Calu3 (cell line): ENCODE results near the gene COL9A3. TPM values are rescaled to one million over a fixed set of nuclear protein-coding genes. Genes with fewer than 3 reads are reported as not detected.
A peak's percentile ranks its signal among the peaks of the same experiment; 100 is the strongest.

ENCODE experiments used
- BruUV-seq: library from RNA; stranded (reverse); fragments of 400-500 nt; replicated peaks from 2 replicates; lab custom pipeline; 2021; lab: Mats Ljungman, UMichigan
- CTCF ChIA-PET: fragments of 300-600 bp; sonication (Branson Sonifier 250); formaldehyde crosslinking; loops from one replicate; lab custom pipeline; 2022; ENCODE audit warnings: antibody characterized with exemption; lab: Charles Lee
- DNase-seq: peaks from one replicate; pipeline ENCODE4 v3.0.0; 2022
- H3K27ac Mint-ChIP-seq: one replicate; pipeline ENCODE4 v1.8.0; 2022; ENCODE audit warnings: mixed read lengths; ENCODE audit not compliant: unreplicated experiment
- H3K27me3 Mint-ChIP-seq: one replicate; pipeline ENCODE4 v1.8.0; 2022; ENCODE audit warnings: mixed read lengths; ENCODE audit not compliant: unreplicated experiment
- H3K36me3 Mint-ChIP-seq: one replicate; pipeline ENCODE4 v1.8.0; 2022; ENCODE audit warnings: mild to moderate bottlenecking, moderate library complexity, mixed read lengths; ENCODE audit not compliant: insufficient read depth, unreplicated experiment
- H3K4me1 Mint-ChIP-seq: one replicate; pipeline ENCODE4 v1.8.0; 2022; ENCODE audit warnings: mild to moderate bottlenecking, low read depth, mixed read lengths; ENCODE audit not compliant: unreplicated experiment
- H3K4me3 Mint-ChIP-seq: one replicate; pipeline ENCODE4 v1.8.0; 2022; ENCODE audit warnings: mild to moderate bottlenecking, low read depth, moderate library complexity, mixed read lengths; ENCODE audit not compliant: unreplicated experiment
- H3K9me3 Mint-ChIP-seq: one replicate; pipeline ENCODE4 v1.8.0; 2022; ENCODE audit warnings: low read depth, mixed read lengths; ENCODE audit not compliant: unreplicated experiment
- intact Hi-C: fragments of 100-400 bp; cut with micrococcal nuclease; formaldehyde crosslinking; loops from one replicate; pipeline ENCODE4 v1.10.0; 2022; ENCODE audit not compliant: unreplicated experiment
- total RNA-seq: library from RNA; stranded (reverse); gene quantifications from 2 replicates; pipeline ENCODE4 v1.2.3, GENCODE V29; 2022
- TF ChIP-seq, protein P1 (sequence below): fragments of 200-600 bp; IDR thresholded peaks from one replicate; pipeline ENCODE4 v1.8.0; 2022; ENCODE audit warnings: antibody characterized with exemption; ENCODE audit not compliant: unreplicated experiment

Gene COL9A3
- total RNA-seq, 1 experiment from 2014 or later: 2.7 TPM

DNA sequence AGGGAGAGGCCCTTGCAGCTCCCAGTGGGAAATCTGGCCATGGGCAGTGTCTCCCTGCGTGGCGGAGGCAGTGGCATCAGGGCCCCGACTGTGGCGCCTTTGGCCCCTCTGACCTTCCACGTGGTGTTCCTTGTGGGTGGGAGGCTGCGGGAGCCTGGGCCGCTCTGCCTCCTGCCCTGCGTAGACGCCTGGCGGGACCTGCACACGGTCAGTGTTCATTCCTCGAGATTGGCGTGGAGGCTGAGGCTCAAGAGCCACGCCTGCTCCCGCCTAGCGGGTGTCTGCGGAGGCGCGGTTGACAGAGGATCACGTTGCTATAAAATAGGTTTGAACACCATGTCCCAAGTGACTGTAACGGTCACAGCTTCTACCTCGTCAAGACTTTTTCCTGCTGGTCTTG lies 14.0 kb downstream of the COL9A3 start:
- Mint-ChIP-seq H3K27ac (no peak overlapping the region), H3K9me3 (no peaks in the 10 kb centered on the region), H3K27me3 (peaks cover 13% of the 10 kb centered on the region), H3K36me3 (peaks cover 8% of the 10 kb centered on the region), H3K4me3 (peak overlapping the region; percentile 55), H3K4me1 (peaks cover 22% of the 10 kb centered on the region)
- CTCF ChIA-PET: interaction anchor here (0.9 to 1.5 kb wide), 3 partner anchors 8 to 31 kb away, joined by 3 to 6 read pairs (median 3); partner anchors contain the start of gene TCFL5
- TF ChIP-seq, protein P1, sequence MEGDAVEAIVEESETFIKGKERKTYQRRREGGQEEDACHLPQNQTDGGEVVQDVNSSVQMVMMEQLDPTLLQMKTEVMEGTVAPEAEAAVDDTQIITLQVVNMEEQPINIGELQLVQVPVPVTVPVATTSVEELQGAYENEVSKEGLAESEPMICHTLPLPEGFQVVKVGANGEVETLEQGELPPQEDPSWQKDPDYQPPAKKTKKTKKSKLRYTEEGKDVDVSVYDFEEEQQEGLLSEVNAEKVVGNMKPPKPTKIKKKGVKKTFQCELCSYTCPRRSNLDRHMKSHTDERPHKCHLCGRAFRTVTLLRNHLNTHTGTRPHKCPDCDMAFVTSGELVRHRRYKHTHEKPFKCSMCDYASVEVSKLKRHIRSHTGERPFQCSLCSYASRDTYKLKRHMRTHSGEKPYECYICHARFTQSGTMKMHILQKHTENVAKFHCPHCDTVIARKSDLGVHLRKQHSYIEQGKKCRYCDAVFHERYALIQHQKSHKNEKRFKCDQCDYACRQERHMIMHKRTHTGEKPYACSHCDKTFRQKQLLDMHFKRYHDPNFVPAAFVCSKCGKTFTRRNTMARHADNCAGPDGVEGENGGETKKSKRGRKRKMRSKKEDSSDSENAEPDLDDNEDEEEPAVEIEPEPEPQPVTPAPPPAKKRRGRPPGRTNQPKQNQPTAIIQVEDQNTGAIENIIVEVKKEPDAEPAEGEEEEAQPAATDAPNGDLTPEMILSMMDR: no peak
- no TSS peak for BruUV-seq
- intact Hi-C loops: no loop called here
- DNase-seq: no peak

DNA sequence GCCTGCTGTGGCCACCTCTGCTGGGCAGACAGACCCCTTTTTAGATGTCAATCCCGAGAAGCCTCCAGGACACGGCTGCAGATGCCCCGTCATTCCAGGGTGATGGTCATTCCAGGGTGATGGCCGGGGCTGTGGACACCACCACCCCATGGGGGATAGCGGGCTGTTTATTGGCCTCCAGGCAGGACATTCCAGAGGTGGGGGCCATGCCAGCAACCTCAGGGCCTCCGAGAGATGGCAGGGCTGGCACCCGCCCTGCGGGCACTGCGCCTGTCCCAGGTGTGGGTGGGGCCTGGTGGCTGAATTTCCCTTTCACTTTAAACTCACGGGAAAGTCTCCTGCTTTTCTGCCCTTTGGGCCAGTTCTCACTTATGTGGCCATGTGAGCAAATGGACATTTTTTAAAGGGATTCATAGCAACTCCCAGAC lies 14.5 kb downstream of the COL9A3 start:
- peaks cover 8% of the 10 kb centered on the region for H3K36me3 Mint-ChIP-seq
- CTCF ChIA-PET: interaction anchor here (0.9 to 1.5 kb wide), 4 partner anchors 9 to 43 kb away, joined by 3 to 6 read pairs (median 3); partner anchors contain the start of gene TCFL5
- DNase-seq: peak; percentile 81
- H3K27ac Mint-ChIP-seq: no peak overlapping the region
- no peaks in the 10 kb centered on the region for H3K9me3 Mint-ChIP-seq
- TF ChIP-seq, protein P1: no peak
- BruUV-seq: no TSS peak
- peaks cover 22% of the 10 kb centered on the region for H3K4me1 Mint-ChIP-seq
- H3K4me3 Mint-ChIP-seq: peak overlapping the region; percentile 55
- peaks cover 19% of the 10 kb centered on the region for H3K27me3 Mint-ChIP-seq
- intact Hi-C loops: no loop called here

DNA sequence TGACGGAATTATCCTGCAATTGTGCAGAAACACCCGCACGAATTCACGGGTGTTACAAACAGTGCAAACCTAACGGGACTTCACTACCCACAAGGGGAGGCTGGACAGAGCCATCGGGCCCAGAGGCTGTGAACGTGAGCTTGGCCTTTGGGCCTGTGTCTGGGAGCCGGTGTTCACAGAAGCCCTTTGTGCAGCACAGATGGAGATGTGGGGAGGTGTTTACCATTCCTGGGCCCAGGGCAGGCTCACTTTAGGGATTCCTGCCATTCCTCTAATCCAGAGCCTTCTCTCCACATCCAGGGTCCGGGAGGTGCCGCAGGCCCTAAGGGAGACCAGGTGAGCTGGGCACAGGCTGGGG lies 15.0 kb downstream of the COL9A3 start:
- intact Hi-C loops: no loop called here
- CTCF ChIA-PET: interaction anchor here (0.9 to 1.4 kb wide), 3 partner anchors 11 to 42 kb away, joined by 3 read pairs; no protein-coding TSS in a partner anchor
- Mint-ChIP-seq H3K9me3 (no peaks in the 10 kb centered on the region), H3K27ac (no peak overlapping the region), H3K4me3 (peak overlapping the region; percentile 55), H3K27me3 (peaks cover 24% of the 10 kb centered on the region), H3K4me1 (peaks cover 22% of the 10 kb centered on the region), H3K36me3 (peaks cover 8% of the 10 kb centered on the region)
- BruUV-seq: no TSS peak
- no peak for DNase-seq
- TF ChIP-seq, protein P1: no peak

DNA sequence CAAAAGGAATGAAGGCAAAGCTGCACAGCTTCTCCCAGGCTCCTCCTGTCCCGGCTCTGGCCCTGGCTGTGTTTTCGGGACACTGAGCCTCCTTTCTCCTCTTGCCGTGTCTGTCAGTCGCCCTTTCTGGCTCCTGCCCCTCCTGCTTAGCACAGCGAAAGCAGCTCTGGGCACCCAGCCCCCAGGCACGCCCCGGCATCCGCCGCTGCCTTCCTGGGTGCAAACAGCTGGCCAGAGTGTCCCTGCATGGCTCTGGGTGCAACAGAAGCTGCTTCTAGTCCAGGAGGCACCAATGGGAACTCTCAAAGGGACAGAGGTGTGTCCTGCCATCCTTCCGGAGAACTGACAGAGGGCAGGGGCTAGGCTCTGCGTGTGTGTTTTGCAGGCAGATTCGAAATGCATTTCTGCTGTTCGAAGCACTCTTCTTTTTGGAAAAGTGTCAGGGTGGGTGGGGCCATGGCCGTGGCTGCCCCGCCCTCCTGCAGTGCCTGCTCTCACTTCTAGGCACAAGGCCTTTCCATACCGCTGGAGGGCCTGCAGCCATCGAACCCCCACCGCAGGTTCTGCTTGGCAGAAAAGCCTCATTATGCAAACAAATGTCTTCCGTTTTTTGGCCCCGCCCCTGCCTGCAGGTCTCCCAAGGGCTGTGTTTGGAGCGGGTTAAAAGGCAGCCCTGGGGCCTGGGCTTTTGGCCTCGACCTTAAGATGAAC lies 15.5 kb downstream of the COL9A3 start:
- Mint-ChIP-seq H3K4me3 (peak overlapping the region; percentile 55), H3K36me3 (peaks cover 8% of the 10 kb centered on the region), H3K27ac (no peak overlapping the region), H3K4me1 (peaks cover 22% of the 10 kb centered on the region), H3K9me3 (no peaks in the 10 kb centered on the region), H3K27me3 (peaks cover 27% of the 10 kb centered on the region)
- TF ChIP-seq, protein P1: no peak
- DNase-seq: peak; percentile 70
- intact Hi-C loops: no loop called here
- CTCF ChIA-PET: interaction anchor here (0.9 to 1.4 kb wide), 4 partner anchors 11 to 42 kb away, joined by 3 read pairs; no protein-coding TSS in a partner anchor
- no TSS peak for BruUV-seq
